ENCODE data around the gene SPDYE17. TPM values are rescaled to one million over a fixed set of nuclear protein-coding genes. Genes with fewer than 3 reads are reported as not detected.
"Not testable (repeated sequence)": the region's sequence is repeated elsewhere in the genome, so short reads cannot be mapped to it uniquely, and the experiment has no call there.

The SPDYE17 gene, protein sequence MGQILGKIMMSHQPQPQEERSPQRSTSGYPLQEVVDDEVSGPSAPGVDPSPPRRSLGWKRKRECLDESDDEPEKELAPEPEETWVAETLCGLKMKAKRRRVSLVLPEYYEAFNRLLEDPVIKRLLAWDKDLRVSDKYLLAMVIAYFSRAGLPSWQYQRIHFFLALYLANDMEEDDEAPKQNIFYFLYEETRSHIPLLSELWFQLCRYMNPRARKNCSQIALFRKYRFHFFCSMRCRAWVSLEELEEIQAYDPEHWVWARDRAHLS
- total RNA-seq (not detected in 2 replicates), polyA plus RNA-seq (not detected in 2 replicates), polyA minus RNA-seq (not detected in 2 replicates)
- total RNA-seq (2013) = not detected

DNA sequence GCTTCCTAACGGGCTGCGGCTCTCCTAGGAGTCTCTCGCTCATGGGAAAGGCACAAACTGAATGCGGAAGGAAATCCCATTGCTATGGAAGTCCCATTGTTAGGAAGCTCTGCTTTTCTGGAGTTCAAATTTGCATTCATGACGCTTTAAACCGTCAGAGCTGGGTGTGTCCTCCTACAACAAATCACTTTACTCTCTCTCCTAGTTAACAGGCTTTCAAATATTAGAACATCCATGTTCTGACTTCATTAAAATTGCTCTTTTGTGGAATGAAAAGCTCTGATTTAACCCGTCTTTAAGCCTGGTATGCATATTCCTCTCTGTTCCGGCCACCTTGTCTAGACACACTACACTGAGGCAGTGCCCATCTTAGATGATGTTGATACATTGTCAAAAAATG lies at the start of gene SPDYE17:
Gene SPDYE17, minus strand, starts transcription at position 101 of the 400 bp plus-strand sequence. CDS start 1,791 bp downstream, outside the sequence.
- H3K4me2 ChIP-seq (replicated peaks; ENCODE audit: low read depth, low read length, poor library complexity, severe bottlenecking); intact Hi-C loops (cut with micrococcal nuclease); H3K4me3 ChIP-seq (ENCODE audit: control extremely low read depth in 1 of 5, extremely low read depth in 1 of 5, insufficient read depth in 1 of 5, low read depth in 2 of 5, low read length in 4 of 5); ATAC-seq (ENCODE audit: low read depth); H4K20me1 ChIP-seq (ENCODE audit: control insufficient read depth, insufficient read depth, low read length, poor library complexity, severe bottlenecking); H3K4me1 ChIP-seq (ENCODE audit: control insufficient read depth in 2 of 2, insufficient read depth in 2 of 2, low read length in 2 of 2); H3K4me3 Mint-ChIP-seq; H3K9ac ChIP-seq (ENCODE audit: low read length); POLR2A ChIA-PET; H3K9me3 Mint-ChIP-seq (ENCODE audit: insufficient read depth); CTCF ChIA-PET; H3K27me3 ChIP-seq (replicated peaks in 1 of 4; ENCODE audit: control extremely low read depth in 1 of 4, control insufficient read depth in 3 of 4, insufficient read depth in 4 of 4, low read length in 3 of 4); H3K36me3 ChIP-seq (replicated peaks in 1 of 2; ENCODE audit: control extremely low read depth in 1 of 2, control insufficient read depth in 1 of 2, extremely low read depth in 1 of 2, insufficient read depth in 2 of 2, low read length in 1 of 2); H3K4me1 Mint-ChIP-seq; DNase-seq; H3K27ac Mint-ChIP-seq; H3K27me3 Mint-ChIP-seq; H3K27ac ChIP-seq (ENCODE audit: low read length in 2 of 2); H2AFZ ChIP-seq (ENCODE audit: insufficient read depth, low read depth, low read length, poor library complexity, severe bottlenecking); H3K79me2 ChIP-seq (ENCODE audit: control insufficient read depth, insufficient read depth, low read length); H3K9me3 ChIP-seq (ENCODE audit: control extremely low read depth in 1 of 3, control insufficient read depth in 2 of 3, insufficient read depth in 1 of 3, low read length in 2 of 3): not testable (repeated sequence)
- WGBS (ENCODE audit: insufficient coverage) = no CpG with 5 or more reads among the region's 8 CpGs

DNA sequence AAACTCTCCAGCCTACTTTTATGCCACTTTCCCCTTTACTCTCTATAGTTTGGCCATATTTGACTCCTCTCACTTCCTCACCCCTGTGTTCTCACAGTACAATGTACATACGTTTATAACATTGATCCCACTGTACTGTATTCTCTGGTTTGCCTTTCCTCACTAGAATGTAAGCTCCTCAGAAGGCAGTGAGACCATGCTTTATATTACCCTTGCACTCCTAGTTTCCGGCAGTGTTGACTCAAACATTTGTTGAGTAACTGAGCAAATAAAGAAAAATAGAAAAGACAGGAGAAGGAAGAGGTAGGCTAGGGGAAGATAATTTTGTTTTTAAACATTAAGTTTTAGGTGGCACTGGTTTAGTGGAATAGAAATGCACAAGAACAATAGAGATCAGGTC lies 48.1 kb upstream of the SPDYE17 start:
- H3K4me1 ChIP-seq (ENCODE audit: control insufficient read depth in 2 of 2, insufficient read depth in 2 of 2, low read length in 2 of 2); H3K9me3 ChIP-seq (ENCODE audit: control extremely low read depth in 1 of 3, control insufficient read depth in 2 of 3, insufficient read depth in 1 of 3, low read length in 2 of 3); H3K27me3 Mint-ChIP-seq; H3K27ac Mint-ChIP-seq; POLR2A ChIA-PET; ATAC-seq (ENCODE audit: low read depth); H3K27ac ChIP-seq (ENCODE audit: low read length in 2 of 2); H4K20me1 ChIP-seq (ENCODE audit: control insufficient read depth, insufficient read depth, low read length, poor library complexity, severe bottlenecking); H3K4me3 ChIP-seq (ENCODE audit: control extremely low read depth in 1 of 5, extremely low read depth in 1 of 5, insufficient read depth in 1 of 5, low read depth in 2 of 5, low read length in 4 of 5); H2AFZ ChIP-seq (ENCODE audit: insufficient read depth, low read depth, low read length, poor library complexity, severe bottlenecking); H3K27me3 ChIP-seq (replicated peaks in 1 of 4; ENCODE audit: control extremely low read depth in 1 of 4, control insufficient read depth in 3 of 4, insufficient read depth in 4 of 4, low read length in 3 of 4); DNase-seq; H3K9me3 Mint-ChIP-seq (ENCODE audit: insufficient read depth); H3K4me1 Mint-ChIP-seq; CTCF ChIA-PET; H3K36me3 ChIP-seq (replicated peaks in 1 of 2; ENCODE audit: control extremely low read depth in 1 of 2, control insufficient read depth in 1 of 2, extremely low read depth in 1 of 2, insufficient read depth in 2 of 2, low read length in 1 of 2); intact Hi-C loops (cut with micrococcal nuclease); H3K79me2 ChIP-seq (ENCODE audit: control insufficient read depth, insufficient read depth, low read length); H3K4me3 Mint-ChIP-seq; H3K9ac ChIP-seq (ENCODE audit: low read length); H3K4me2 ChIP-seq (replicated peaks; ENCODE audit: low read depth, low read length, poor library complexity, severe bottlenecking): not testable (repeated sequence)
- WGBS (ENCODE audit: insufficient coverage) = no CpG with 5 or more reads among the region's 2 CpGs

DNA sequence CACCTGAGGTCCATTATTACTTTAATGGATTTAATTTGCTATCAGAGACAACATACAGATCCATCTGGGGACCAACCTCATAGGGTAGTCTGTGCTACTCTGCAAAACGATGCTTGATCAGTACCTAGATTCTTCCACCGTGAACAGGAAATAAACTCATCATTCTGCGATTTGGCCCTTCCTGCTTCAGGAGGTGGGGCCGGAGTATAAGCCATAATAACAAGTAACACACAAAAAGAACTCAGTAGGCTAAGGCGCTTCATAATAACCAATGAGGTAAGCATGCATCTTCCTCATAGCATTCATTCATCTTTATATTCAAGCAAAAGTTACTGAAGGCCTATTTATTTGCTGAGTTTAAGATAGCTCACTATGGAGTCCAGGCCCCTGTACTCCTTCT lies 47.5 kb upstream of the SPDYE17 start:
- intact Hi-C loops (cut with micrococcal nuclease); H3K9me3 ChIP-seq (ENCODE audit: control extremely low read depth in 1 of 3, control insufficient read depth in 2 of 3, insufficient read depth in 1 of 3, low read length in 2 of 3); CTCF ChIA-PET; H3K36me3 ChIP-seq (replicated peaks in 1 of 2; ENCODE audit: control extremely low read depth in 1 of 2, control insufficient read depth in 1 of 2, extremely low read depth in 1 of 2, insufficient read depth in 2 of 2, low read length in 1 of 2); H3K4me3 ChIP-seq (ENCODE audit: control extremely low read depth in 1 of 5, extremely low read depth in 1 of 5, insufficient read depth in 1 of 5, low read depth in 2 of 5, low read length in 4 of 5); POLR2A ChIA-PET; H3K4me3 Mint-ChIP-seq; H3K27me3 ChIP-seq (replicated peaks in 1 of 4; ENCODE audit: control extremely low read depth in 1 of 4, control insufficient read depth in 3 of 4, insufficient read depth in 4 of 4, low read length in 3 of 4); H3K27me3 Mint-ChIP-seq; H3K4me1 ChIP-seq (ENCODE audit: control insufficient read depth in 2 of 2, insufficient read depth in 2 of 2, low read length in 2 of 2); DNase-seq; H3K27ac Mint-ChIP-seq; H3K9ac ChIP-seq (ENCODE audit: low read length); H3K27ac ChIP-seq (ENCODE audit: low read length in 2 of 2); H3K4me2 ChIP-seq (replicated peaks; ENCODE audit: low read depth, low read length, poor library complexity, severe bottlenecking); H3K79me2 ChIP-seq (ENCODE audit: control insufficient read depth, insufficient read depth, low read length); H4K20me1 ChIP-seq (ENCODE audit: control insufficient read depth, insufficient read depth, low read length, poor library complexity, severe bottlenecking); H3K4me1 Mint-ChIP-seq; H2AFZ ChIP-seq (ENCODE audit: insufficient read depth, low read depth, low read length, poor library complexity, severe bottlenecking); ATAC-seq (ENCODE audit: low read depth); H3K9me3 Mint-ChIP-seq (ENCODE audit: insufficient read depth): not testable (repeated sequence)
- no CpG with 5 or more reads among the region's 5 CpGs for WGBS (ENCODE audit: insufficient coverage)

DNA sequence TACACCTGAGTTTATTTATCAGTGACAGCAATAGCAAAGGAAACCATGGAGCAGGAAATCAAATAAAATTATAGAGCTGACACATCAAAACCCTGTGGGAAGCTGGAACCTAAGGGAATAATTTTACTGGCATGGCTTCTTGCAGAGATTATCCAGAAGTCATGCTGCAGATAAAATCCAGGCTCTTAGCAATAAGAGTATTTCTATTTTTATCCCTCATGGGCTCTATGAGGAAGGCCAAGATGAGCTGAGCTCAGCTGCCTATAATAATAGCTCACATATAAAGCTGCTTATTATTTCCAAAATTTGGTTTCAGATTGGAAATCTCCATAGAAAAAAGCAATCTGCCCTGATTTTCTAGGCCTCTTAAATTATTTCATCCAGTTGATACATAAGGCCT lies 47.0 kb upstream of the SPDYE17 start:
- H3K9ac ChIP-seq (ENCODE audit: low read length); CTCF ChIA-PET; H3K4me2 ChIP-seq (replicated peaks; ENCODE audit: low read depth, low read length, poor library complexity, severe bottlenecking); H3K79me2 ChIP-seq (ENCODE audit: control insufficient read depth, insufficient read depth, low read length); H3K4me1 ChIP-seq (ENCODE audit: control insufficient read depth in 2 of 2, insufficient read depth in 2 of 2, low read length in 2 of 2); POLR2A ChIA-PET; H3K27me3 Mint-ChIP-seq; H3K27me3 ChIP-seq (replicated peaks in 1 of 4; ENCODE audit: control extremely low read depth in 1 of 4, control insufficient read depth in 3 of 4, insufficient read depth in 4 of 4, low read length in 3 of 4); H3K36me3 ChIP-seq (replicated peaks in 1 of 2; ENCODE audit: control extremely low read depth in 1 of 2, control insufficient read depth in 1 of 2, extremely low read depth in 1 of 2, insufficient read depth in 2 of 2, low read length in 1 of 2); H2AFZ ChIP-seq (ENCODE audit: insufficient read depth, low read depth, low read length, poor library complexity, severe bottlenecking); H3K27ac Mint-ChIP-seq; DNase-seq; H4K20me1 ChIP-seq (ENCODE audit: control insufficient read depth, insufficient read depth, low read length, poor library complexity, severe bottlenecking); H3K4me3 ChIP-seq (ENCODE audit: control extremely low read depth in 1 of 5, extremely low read depth in 1 of 5, insufficient read depth in 1 of 5, low read depth in 2 of 5, low read length in 4 of 5); ATAC-seq (ENCODE audit: low read depth); H3K4me3 Mint-ChIP-seq; H3K4me1 Mint-ChIP-seq; H3K9me3 ChIP-seq (ENCODE audit: control extremely low read depth in 1 of 3, control insufficient read depth in 2 of 3, insufficient read depth in 1 of 3, low read length in 2 of 3); H3K27ac ChIP-seq (ENCODE audit: low read length in 2 of 2); intact Hi-C loops (cut with micrococcal nuclease); H3K9me3 Mint-ChIP-seq (ENCODE audit: insufficient read depth): not testable (repeated sequence)

All from B cell (primary cell).